SK-N-MC (cell line): ENCODE data around the gene FAM200B.

Source experiments
- EZH2 ChIP-seq: fragments of 200-600 bp; sonication (generic); IDR thresholded peaks from one replicate; pipeline ENCODE4 v1.6.1; 2017; ENCODE audit warnings: antibody characterized with exemption
- POLR2AphosphoS5 ChIP-seq: IDR thresholded peaks from 2 replicates; pipeline ENCODE4 v1.6.1; 2012; ENCODE audit warnings: mild to moderate bottlenecking, low read depth, low read length, borderline replicate concordance

DNA sequence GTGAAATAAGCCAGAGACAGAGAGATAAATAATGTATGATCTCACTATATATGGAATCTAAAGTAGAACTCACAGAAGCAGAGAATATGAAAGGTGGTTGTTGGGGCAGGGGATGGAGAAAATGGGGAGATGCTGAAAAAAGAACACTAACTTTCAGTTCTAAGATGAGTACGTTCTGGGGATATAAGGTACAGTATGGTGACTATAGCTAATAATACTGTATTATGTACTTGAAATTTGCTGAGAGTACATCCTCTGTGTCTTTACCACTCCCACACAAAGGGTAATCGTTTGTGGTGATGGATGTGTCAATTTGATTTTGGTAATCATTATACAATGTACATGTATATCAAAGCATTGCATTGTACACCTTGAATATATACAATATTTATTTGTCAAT is 33.0 kb upstream of the FAM200B start:
- TF ChIP-seq POLR2AphosphoS5 (no peak), EZH2 (no peak)
